ENCODE results near the gene ZNF620.
"Not testable (repeated sequence)": the region's sequence is repeated elsewhere in the genome, so short reads cannot be mapped to it uniquely, and the experiment has no call there.

Gene ZNF620

DNA sequence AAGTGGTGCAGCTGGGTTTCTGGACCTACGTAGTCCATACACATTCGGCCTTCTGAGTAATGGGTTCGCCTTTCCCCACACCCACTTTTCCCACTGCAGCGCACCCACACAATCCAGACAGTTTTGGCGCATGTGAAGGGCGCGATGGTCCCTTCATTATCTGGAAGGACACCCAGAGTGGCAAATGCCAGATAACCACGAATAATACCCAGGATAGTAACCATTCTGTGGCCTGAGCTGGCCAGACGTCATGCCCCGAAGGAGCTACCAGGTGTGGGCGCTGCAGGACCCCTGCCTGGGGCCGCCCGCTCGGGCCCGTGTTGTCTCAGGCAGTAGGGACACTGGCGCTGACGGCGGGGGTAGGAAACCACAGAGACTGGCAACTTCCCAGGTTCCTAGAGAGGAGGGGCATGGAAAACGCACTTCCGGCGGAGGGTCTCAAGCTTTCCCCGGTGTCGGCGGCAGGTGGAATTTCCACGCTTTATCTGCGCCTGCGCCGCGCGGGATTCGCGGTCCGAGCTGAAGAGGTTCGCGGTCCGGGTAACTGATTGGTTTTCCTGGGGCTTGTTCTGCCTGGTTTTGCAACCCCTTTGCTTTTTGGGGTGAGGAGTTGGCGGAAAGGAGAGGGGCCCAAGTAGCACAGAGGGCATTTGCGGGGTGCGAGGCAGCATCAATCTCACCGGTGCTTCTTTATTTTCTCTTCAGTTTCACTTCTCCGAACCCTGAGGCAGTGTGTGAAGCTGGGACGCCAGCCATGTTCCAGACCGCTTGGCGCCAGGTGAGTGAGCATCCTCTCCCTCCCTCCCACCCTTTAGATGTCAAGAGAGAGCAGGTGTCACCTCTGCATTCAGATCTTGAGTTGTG lies at the start of gene ZNF620:
Gene ZNF620 (plus strand): TSS at position 441 of the 864 bp plus-strand sequence. CDS start 314 bp downstream, at position 755.
- peak; percentile 30 to 59 for DNase-seq

- no peak for DNase-seq
Observed at GRCh38 chr3:40456279-40456939, 49.4 kb upstream of the ZNF620 start.

DNA sequence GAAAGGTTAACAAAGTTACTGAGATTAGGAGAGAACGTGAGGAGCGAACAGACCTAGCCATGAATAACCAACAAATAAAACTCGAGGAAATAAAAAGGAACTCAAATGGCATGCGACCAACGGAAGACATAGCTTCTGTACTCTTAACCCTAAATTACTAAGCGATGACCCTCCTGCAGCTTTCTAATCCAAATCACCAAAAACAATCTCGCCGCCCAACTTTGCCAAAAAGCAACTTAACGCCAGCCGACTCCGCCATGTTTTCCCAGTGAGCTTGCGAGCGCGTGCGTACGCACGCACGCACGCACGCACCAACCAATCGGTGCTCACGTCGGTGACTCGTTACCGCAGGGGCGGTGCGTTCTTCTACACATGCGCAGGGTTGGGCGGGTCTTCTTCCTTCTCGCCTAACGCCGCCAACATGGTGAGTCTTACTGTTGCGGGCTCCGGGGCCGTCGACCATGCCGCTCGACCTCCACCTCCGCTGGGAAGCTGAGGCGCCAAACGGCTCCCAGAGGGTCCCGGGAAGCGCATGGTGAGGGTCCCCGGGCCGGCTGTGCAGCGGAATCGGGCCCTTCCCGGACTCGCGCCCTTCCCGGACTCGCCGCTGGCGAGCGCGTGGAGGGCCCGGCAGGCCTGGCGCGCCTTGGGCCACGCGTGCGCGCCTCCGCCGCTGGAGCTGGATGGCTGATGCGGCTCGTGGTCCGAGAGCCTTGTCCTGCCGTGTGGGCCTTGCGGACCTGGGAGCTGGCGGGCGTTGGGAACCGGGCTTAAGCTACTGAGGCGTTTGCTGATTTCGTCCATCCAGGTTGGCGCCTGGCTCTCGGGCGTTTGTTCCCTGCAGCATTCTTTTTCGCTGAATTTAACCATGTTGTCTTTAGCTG lies 48.7 kb upstream of the ZNF620 start, which contains the start of gene RPL14:
Gene RPL14 (plus strand): TSS at position 400 of the 884 bp plus-strand sequence. CDS start 133 bp downstream, at position 533.
- DNase-seq, result peak; percentile 93 to 96

GRCh38 chr3:40458473-40458872 lies 47.4 kb upstream of the ZNF620 start:
- no peak for DNase-seq

- not testable (repeated sequence) for DNase-seq
Observed at GRCh38 chr3:40460481-40460880, 45.4 kb upstream of the ZNF620 start.

- DNase-seq, result no peak
Observed at GRCh38 chr3:40461161-40461560, 44.7 kb upstream of the ZNF620 start.

GRCh38 chr3:40462838-40463237 lies 43.0 kb upstream of the ZNF620 start:
- not testable (repeated sequence) for DNase-seq

DNA sequence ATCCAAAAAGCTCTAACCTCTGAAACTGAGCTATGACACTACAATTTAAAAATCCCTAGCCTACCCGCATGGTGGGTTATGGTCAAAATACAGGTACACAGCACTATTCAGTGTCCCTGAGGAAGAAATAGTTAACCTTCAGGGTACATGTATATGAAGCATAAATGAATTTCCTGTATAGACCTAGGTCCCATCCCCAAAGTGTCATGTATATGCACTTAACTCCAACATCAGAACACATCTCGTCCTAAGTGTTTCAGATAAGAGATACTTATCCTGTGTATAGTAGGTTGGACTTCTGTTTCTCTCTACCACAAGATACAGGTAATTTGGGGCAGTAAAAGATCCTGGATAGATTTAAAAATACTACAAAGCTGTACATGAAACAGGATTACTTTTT lies 42.3 kb upstream of the ZNF620 start:
- DNase-seq, result no peak

DNA sequence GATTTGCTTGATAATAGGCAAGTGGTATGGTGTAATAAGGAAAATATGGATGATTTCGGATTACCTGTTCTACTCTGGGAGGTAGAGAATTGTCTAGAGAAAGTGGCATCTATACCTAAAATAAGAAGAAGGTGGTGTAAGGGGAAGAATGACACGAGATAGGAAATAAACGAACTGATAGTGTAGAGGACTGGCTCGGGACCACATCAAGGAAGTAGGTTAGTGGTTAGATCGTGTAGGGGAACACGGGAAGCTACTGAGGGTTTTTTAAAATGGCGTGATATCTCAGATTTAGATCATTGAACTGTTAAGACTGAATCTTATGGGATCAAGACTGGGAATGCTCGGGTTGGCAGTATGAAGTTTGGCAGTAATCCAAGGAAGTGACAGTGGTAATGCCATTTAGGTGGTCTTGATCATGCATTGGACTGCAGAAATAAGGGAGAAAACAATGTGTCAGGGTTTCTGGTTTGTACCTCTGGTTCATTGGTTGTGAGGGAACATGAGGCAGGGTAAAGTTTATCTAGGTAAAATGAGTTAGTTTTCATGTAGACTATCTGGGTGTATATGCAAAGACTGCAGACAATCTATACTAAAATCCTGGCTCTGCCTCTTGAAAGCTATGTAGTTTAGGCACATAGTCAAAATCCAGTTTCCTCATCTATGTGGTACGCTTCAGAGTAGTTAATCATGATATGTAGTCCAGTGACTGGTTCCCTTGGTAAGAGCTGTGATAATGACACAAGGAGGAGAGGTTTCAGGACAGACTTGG lies 41.3 kb upstream of the ZNF620 start:
- DNase-seq, result no peak

GRCh38 chr3:40465111-40465407 lies 40.8 kb upstream of the ZNF620 start:
- no peak for DNase-seq

GRCh38 chr3:40465456-40465855 lies 40.4 kb upstream of the ZNF620 start:
- no peak for DNase-seq

DNA sequence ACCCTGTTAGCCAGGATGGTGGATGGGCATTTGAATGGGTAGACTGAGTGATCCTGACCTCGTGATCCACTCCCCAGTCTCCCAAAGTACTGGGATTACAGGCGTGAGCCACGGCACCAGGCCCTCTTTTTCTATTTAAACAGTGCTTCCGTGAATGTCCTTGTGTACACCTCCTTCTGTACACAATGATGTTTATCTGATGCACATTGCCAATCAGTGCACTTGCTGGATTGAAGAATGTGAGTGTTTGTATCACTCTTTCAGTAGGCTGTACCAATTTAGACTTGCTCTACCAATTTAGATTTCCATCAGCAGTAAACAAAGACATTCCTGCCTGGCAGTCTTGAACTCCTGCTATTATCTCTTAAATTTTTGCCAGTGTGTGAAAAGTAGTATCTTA lies 37.8 kb upstream of the ZNF620 start:
- DNase-seq, result no peak

DNA sequence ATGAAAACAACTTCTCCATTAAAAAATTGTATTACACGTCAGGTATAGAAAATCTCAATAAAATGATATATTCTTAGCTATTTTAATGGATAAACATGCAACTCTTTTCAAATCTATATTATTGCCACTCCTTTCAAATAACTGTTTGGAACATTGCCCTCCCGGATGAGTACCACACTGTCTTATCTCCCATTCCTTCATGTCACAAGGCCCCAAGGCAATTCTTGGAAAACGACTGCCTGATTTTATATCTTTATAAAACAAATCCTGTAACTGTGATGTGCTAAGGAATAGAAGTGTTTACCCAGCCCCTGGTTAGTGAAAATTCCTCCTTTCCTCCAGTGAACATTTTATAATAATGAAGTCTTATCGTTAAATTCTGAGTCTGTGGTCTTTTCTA lies 35.1 kb upstream of the ZNF620 start:
- DNase-seq, result no peak

- peak; percentile 50 to 58 for DNase-seq
Observed at GRCh38 chr3:40476478-40477470, 29.1 kb upstream of the ZNF620 start, which contains the start of gene ZNF619. ZNF619 (plus strand) TSS chr3:40477122; CDS start chr3:40477980, 858 bp downstream.

- DNase-seq, result no peak
Observed at GRCh38 chr3:40477666-40478065, 28.2 kb upstream of the ZNF620 start.

GRCh38 chr3:40487172-40487571 lies 18.7 kb upstream of the ZNF620 start:
- DNase-seq, result no peak

GRCh38 chr3:40490916-40491315 lies 14.9 kb upstream of the ZNF620 start:
- DNase-seq, result no peak

GRCh38 chr3:40494698-40495097 lies 11.1 kb upstream of the ZNF620 start:
- DNase-seq, result no peak

DNA sequence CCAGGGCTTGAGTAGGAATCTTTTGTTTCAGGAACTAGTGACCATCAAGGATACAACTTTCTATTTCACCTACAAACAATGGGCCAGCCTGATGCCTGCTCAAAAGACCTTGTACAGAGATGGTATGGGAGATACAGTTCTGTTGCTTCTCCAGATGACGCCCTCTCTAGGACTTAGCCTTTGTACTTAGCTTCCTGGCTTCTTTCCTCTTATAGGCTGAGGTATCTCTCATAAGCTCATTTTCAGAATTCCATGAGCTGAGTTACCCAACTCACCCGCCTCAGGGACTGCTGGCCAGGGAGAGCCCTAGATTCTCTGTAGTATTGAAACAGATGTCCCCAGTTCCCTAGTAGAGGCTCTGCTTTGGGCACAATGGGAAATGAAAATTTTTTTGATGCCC lies 8.6 kb upstream of the ZNF620 start:
- DNase-seq, result no peak

DNA sequence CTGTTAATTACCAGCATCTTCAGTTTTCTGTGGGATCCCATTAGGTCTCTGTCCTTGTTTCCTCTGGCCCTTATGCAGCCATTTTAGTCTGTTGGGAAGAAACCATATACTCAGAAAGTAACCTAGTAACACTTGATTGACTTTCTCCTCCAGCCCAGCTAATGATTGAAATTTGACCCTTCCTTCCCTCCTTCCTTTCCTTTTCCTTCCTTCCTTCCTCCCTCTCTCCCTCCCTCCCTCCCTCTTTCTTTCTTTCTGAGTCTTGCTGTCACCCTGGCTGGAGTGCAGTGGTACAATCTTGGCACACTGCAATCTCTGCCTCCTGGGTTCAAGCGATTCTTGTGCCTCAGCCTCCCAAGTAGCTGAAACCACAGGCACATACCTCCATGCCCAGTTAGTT lies 5.9 kb upstream of the ZNF620 start:
- no peak for DNase-seq

GRCh38 chr3:40502034-40502433 lies 3.8 kb upstream of the ZNF620 start:
- no peak for DNase-seq
